SKM-1 (cell line): ENCODE data around the gene CACNB3.
A peak's percentile ranks its signal among the peaks of the same experiment; 100 is the strongest.
"Not testable (repeated sequence)": the region's sequence is repeated elsewhere in the genome, so short reads cannot be mapped to it uniquely, and the experiment has no call there.

ENCODE experiments used
- DNase-seq: peaks from one replicate; lab custom pipeline; 2025; ENCODE audit not compliant: unreplicated experiment; lab: John Stamatoyannopoulos, UW

Gene CACNB3

DNA sequence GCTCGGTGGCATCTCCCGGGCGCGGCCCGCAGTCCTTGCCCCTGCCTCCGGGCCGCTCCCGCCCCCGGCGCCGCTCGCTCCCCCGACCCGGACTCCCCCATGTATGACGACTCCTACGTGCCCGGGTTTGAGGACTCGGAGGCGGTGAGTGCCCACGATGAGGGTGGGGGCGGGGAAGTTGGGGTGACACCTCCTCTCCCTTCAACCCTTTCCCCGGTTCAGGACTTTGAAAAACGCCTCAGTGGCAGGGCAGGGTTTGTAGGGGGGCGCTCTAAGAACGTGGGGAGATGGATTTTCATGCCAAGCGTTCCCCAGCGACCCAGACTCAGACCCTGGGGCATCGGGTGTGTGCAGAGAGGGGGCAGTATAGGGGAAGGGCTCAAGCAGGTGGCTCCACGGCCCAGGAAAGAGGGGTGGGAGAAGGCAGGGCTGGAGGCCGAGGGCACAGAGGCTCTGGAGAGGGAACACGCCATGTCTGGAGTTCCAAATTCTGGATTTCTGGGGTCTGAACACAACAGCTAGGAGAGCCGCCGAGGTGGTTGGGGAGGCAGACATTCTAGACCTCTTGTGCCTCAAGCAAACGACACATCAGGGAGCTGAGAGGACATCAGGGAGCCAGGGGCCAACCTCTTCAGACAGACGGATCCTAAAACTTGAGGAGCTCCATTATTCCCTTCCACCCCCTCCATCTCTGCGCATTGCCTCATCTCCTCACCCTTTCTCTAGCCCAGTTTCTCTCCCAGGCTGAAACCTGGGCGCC lies 715 bp downstream of the CACNB3 start:
- DNase-seq, result no peak

DNA sequence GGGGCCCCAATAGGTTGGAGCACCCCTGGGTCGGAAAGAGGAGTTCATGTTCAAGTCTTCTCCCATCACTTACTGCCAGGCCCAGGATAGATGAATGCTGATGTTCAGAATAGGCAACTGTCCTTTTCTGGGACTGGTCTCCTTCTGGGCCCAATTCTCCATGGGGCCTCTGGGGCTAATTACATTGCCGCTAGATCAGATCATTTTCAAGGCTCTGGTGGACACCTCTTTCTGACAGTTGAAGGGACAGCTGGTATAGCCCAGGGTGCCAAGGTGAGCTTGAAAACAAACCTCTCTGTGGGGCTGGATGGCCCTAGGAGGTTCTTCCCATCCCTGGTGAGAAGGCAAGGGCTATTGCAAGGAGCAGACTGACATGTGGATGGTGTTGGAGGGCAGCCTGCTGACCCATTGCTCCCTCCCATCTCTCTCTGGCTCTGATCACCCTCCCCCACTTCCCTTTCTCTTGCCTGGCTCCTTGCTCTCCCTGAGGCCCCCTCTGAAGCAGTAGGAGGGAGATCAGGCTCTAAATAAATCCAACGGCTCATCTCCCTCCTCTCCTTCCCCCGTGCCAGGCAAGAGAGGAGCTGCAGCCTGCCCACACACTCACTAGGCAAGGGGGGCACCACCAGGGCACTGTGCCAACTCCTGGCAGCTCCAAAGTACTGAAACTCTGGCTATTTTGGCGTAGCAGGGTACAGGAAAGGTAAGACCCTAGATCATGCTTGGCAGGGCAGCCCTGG lies 1.9 kb downstream of the CACNB3 start:
- no peak for DNase-seq

GRCh38 chr12:48822139-48822538 lies 3.8 kb downstream of the CACNB3 start:
- DNase-seq, result no peak

DNA sequence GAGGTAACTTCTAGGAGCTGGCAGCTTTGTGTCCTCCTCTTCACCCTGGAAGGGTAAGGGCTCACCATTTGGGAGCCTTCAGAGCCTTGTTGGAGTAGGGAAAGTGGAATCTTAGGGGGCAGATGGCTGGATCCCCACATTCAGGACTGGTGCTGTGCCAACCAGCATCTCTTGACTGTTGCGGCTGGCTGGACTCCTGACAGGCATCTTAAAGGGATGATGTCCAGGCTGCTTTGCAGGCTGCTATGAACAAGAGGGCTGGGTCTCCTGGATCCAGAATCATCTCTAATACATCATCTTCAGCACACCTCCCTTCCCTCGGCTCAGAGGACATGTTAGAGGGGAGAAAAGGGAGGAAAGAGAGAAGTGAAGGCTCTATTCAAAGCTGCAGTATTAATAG lies 4.4 kb downstream of the CACNB3 start:
- DNase-seq, result no peak

GRCh38 chr12:48823281-48823680 lies 5.0 kb downstream of the CACNB3 start:
- no peak for DNase-seq

DNA sequence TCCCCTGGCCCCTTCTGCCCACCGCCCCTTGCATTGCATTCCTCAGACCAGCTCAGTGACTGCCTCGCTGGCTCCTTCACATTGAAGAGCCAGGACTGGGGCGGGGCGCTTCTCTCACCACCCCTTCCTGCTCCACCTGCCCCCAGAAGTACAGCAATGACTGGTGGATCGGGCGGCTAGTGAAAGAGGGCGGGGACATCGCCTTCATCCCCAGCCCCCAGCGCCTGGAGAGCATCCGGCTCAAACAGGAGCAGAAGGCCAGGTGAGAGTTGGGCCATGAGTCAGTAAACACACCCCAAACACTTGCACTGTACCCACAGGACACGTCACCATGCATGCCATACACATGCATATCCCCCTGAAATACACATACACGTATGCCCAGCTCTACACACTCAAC lies 5.8 kb downstream of the CACNB3 start:
- DNase-seq, result no peak

GRCh38 chr12:48824905-48825304 lies 6.6 kb downstream of the CACNB3 start:
- no peak for DNase-seq

DNA sequence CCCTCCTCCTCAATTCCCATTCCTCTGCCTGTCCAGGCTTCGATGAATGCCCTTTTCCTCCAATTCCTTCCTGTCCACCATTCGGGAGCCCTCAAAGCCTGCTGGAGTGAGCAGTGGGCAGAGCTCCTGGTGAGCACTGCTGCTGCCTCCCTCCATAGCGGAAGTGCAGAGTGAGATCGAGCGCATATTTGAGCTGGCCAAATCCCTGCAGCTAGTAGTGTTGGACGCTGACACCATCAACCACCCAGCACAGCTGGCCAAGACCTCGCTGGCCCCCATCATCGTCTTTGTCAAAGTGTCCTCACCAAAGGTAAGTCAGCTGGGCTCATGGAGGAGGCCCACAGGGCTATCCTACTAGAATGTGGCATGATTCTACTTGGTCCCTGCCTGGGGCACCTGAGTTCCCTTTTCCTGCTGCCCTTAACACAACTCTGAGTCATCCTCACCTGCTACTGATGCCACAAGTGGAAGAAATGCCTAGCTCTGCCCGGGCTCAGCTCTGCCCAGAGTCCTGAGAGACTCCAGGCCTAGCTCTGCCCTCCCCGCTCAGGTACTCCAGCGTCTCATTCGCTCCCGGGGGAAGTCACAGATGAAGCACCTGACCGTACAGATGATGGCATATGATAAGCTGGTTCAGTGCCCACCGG lies 8.0 kb downstream of the CACNB3 start:
- DNase-seq, result no peak

DNA sequence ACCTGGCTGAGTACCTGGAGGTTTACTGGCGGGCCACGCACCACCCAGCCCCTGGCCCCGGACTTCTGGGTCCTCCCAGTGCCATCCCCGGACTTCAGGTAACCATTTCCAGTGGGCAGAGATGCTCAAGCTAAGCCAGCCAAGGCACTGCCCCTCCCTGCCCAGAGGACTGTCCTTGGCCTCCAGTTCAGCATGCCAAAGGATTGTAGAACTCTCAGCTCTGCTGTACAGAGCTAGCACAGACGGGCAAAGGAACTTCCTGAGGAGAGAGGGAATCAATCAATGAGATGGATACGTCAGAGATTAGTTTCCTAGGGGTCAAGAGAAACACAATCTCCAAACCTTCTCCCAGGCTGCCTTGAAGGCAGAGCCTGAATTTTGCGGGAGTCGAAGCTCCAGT lies 8.7 kb downstream of the CACNB3 start:
- DNase-seq, result no peak

GRCh38 chr12:48827513-48828096 lies 9.3 kb downstream of the CACNB3 start:
- no peak for DNase-seq

DNA sequence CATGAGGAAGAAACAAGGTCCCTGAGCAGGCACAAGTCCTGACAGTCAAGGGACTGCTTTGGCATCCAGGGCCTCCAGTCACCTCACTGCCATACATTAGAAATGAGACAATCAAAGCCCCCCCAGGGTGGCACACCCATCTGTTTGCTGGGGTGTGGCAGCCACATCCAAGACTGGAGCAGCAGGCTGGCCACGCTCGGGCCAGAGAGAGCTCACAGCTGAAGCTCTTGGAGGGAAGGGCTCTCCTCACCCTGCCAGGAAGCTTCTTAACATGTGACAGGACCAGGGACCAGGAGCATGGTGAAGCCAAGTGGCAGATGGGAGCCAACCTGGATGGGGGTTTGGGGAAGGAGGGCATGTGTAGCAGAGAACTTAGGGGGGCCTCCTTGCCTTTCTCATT lies 10.0 kb downstream of the CACNB3 start:
- no peak for DNase-seq

DNA sequence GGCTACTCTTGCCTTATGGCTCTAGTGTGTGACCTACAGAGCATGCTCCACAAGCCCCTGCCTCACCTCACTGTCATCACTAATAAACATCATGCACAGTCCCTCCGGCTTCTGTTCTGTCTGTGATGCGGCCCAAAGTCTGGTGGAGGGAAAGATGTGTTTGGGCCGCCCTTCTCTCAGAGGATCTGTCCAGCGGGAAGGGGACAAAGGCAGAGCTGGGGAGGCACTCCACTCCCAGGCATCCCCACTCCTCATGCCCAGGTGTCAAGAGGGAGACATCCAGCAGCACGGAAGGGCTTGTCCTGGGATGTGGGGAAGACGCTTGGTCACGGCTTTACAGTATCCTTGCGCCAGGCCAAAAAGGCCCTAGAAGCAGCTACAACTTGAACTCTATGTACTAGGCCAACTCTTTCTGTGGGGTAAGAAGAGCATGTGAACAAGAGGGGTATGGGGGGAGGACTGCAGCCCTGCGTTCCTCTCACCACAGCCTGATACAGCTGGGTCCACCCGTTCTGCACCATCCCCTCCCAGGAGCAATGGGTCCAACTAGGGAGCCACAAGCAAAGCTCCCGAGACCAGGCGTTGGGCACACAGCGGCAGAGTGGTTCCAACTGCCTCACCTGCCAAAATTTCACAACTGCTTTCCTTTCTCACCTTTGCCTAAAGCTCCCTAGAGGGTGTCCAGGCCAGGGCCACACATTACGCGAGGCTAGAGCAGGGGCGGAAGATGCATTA lies 10.7 kb downstream of the CACNB3 start:
- no peak for DNase-seq

GRCh38 chr12:48831257-48831656 lies 13.0 kb downstream of the CACNB3 start:
- no peak for DNase-seq

DNA sequence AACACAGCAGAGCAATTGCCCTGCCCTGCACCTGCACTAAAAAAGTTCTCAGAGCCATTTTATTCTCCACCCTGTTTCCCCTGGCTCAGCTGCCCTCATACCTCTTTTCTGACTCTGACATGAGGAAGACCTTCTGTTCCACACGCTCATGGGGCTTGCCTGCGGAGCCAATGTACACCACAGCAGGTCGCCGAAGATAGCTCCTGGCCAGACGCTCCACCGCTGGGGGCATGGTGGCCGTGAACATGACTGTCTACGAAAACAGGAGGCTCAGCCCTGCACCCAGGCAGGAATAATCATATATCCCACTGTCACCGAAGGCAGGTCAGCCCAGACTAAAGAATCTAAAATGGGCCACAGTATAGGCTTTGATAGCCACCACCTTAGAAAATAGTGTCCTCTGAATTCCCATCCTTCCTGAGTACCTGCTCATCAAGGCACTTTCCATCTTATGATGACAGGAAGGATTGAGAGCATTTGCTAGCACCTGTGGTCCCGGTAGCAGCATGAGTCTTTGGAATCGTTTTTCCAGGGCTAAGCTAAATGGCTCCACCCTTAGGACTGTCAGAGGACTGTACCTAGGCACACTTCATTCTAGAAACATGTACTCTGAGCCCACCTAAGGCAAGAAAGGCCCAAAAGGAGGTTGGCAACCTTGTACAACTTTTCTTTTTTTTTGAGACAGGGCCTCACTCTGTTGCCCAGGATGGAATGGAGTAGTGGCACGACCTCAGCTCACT lies 14.2 kb downstream of the CACNB3 start:
- no peak for DNase-seq

DNA sequence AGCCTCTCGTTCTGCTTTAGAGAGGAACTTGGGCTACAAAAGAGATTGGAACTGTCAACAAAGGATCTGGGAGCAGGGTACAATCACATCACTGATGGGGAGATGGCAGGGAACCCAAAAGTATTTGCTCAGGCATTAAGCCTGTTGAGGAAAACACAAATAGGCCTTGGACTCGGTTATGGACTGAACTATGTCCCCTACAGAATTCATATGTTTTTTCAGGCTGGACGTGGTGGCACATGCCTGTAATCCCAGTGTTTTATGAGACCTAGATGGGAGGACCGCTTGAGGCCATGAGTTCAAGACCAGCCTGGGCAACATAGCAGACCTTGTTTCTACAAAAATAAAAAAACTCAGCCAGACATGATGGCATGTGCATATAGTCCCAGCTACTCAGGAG lies 19.8 kb downstream of the CACNB3 start:
- DNase-seq, result no peak

DNA sequence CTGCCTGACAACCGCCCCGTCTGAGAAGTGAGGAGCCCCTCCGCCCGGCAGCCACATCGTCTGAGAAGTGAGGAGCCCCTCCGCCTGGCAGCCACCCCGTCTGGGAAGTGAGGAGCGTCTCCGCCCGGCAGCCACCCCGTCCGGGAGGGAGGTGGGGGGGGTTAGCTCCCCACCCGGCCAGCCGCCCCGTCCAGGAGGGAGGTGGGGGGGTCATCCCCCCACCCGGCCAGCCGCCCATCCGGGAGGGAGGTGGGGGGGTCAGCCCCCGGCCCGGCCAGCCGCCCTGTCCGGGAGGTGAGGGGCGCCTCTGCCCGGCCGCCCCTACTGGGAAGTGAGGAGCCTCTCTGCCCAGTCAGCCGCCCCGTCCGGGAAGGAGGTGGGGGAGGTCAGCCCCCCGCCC lies 23.7 kb downstream of the CACNB3 start:
- not testable (repeated sequence) for DNase-seq

GRCh38 chr12:48851883-48852733 lies 33.8 kb downstream of the CACNB3 start, which contains the start of gene DDX23:
Gene DDX23 (minus strand): TSS chr12:48852163. CDS start chr12:48845782, 6,381 bp downstream.
- peak; percentile 79 for DNase-seq

GRCh38 chr12:48852734-48853688 lies 34.7 kb downstream of the CACNB3 start:
- DNase-seq, result peak; percentile 34
